Mucosa of gallbladder (tissue), 1 donor: ENCODE measurements around the gene HOMER3. TPM values are rescaled to one million over a fixed set of nuclear protein-coding genes. Genes with fewer than 3 reads are reported as not detected.

Source experiments
- DNase-seq: peaks from one replicate; pipeline ENCODE4 v3.0.0-alpha.2; 2020; ENCODE audit warnings: low spot score
- total RNA-seq: library from RNA; stranded (reverse); gene quantifications from one replicate; pipeline ENCODE4 v1.2.1, GENCODE V29; 2021
- donor health status: DM: no; HTN: no; CAD: no.

HOMER3 gene
- total RNA-seq, 1 donor from 2014 or later, result 24.5 TPM

- no peak for DNase-seq
Measured at GRCh38 chr19:18879579-18880373, 61.2 kb downstream of the HOMER3 start.

Other genes with a start within 250 kb of the HOMER3 start
- gene COMP, start 149.9 kb downstream of the HOMER3 start, total RNA-seq, result 2.0 TPM
- gene UPF1, start 109.3 kb downstream of the HOMER3 start, total RNA-seq, result 117 TPM
- 1.8 TPM for gene CERS1, start 45.1 kb downstream of the HOMER3 start, total RNA-seq
- gene COPE, start 21.8 kb downstream of the HOMER3 start, total RNA-seq, result 183 TPM
- gene DDX49, start 21.5 kb downstream of the HOMER3 start, total RNA-seq, result 34.2 TPM
- 69.8 TPM for gene SUGP2, start 92.3 kb upstream of the HOMER3 start, total RNA-seq
- 19.5 TPM for gene ARMC6, start 92.4 kb upstream of the HOMER3 start, total RNA-seq
- 10.5 TPM for gene SLC25A42, start 122.8 kb upstream of the HOMER3 start, total RNA-seq
- 33.2 TPM for gene TMEM161A, start 197.3 kb upstream of the HOMER3 start, total RNA-seq
- 4.3 TPM for gene MEF2B, start 229.0 kb upstream of the HOMER3 start, total RNA-seq